Measurements from ENCODE around the gene KPNA6.

The KPNA6 gene

DNA sequence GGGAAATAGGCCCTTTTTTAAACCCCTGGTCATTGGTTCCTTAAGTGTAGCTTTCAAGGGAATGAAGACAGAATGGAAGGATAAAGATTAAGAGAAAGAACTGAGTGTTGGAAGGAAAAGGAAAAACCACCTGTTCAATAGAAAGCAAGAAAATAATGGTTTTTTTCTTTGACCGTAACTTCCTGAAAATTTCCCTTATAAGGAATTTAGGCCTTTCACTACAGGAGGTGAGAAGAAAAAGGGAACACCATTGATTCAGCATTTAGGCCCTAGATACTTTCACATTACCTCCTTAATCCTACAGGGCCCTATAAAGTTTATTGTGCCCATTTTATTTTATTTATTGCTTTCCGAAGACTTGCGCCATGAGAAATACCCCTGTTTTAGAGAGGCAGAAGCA lies 18.9 kb downstream of the KPNA6 start:
- H3K4me2 ChIP-seq (ENCODE audit: low read length) = no peak overlapping the region
- H3K9ac ChIP-seq (ENCODE audit: low read length) = no peak overlapping the region
- H3K4me1 ChIP-seq (ENCODE audit: insufficient read depth, low read length, severe bottlenecking) = peaks cover 9% of the 10 kb centered on the region
- no peaks in the 10 kb centered on the region for H3K9me2 ChIP-seq (ENCODE audit: low read depth, low read length)
- peaks cover 89% of the 10 kb centered on the region for H3K79me2 ChIP-seq (ENCODE audit: insufficient read depth, low read length)
- no peaks in the 10 kb centered on the region for H3K9me3 ChIP-seq (ENCODE audit: low read length)
- peaks cover 13% of the 10 kb centered on the region for H3K36me3 ChIP-seq (ENCODE audit: insufficient read depth, low read length)
- H4K20me1 ChIP-seq (ENCODE audit: insufficient read depth, low read length) = peaks cover 3% of the 10 kb centered on the region; the same call in 1 of the 2 replicates
- no peak for TF ChIP-seq EZH2 (IDR thresholded peaks at IDR 0.05; ENCODE audit: borderline replicate concordance, low read length)
- TF ChIP-seq, protein P1, sequence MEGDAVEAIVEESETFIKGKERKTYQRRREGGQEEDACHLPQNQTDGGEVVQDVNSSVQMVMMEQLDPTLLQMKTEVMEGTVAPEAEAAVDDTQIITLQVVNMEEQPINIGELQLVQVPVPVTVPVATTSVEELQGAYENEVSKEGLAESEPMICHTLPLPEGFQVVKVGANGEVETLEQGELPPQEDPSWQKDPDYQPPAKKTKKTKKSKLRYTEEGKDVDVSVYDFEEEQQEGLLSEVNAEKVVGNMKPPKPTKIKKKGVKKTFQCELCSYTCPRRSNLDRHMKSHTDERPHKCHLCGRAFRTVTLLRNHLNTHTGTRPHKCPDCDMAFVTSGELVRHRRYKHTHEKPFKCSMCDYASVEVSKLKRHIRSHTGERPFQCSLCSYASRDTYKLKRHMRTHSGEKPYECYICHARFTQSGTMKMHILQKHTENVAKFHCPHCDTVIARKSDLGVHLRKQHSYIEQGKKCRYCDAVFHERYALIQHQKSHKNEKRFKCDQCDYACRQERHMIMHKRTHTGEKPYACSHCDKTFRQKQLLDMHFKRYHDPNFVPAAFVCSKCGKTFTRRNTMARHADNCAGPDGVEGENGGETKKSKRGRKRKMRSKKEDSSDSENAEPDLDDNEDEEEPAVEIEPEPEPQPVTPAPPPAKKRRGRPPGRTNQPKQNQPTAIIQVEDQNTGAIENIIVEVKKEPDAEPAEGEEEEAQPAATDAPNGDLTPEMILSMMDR (IDR thresholded peaks at IDR 0.05; ENCODE audit: low read length) = no peak
- H3F3A ChIP-seq (ENCODE audit: insufficient read depth, low read length) = no peaks in the 10 kb centered on the region
- no peak overlapping the region for H3K27ac ChIP-seq (ENCODE audit: low read depth, low read length, poor library complexity, severe bottlenecking)
- no peak overlapping the region for H2AFZ ChIP-seq (ENCODE audit: low read length)
- no peak overlapping the region for H3K4me3 ChIP-seq (ENCODE audit: low read depth, low read length, poor library complexity, severe bottlenecking)
- H3K27me3 ChIP-seq (ENCODE audit: insufficient read depth, low read length) = no peaks in the 10 kb centered on the region

DNA sequence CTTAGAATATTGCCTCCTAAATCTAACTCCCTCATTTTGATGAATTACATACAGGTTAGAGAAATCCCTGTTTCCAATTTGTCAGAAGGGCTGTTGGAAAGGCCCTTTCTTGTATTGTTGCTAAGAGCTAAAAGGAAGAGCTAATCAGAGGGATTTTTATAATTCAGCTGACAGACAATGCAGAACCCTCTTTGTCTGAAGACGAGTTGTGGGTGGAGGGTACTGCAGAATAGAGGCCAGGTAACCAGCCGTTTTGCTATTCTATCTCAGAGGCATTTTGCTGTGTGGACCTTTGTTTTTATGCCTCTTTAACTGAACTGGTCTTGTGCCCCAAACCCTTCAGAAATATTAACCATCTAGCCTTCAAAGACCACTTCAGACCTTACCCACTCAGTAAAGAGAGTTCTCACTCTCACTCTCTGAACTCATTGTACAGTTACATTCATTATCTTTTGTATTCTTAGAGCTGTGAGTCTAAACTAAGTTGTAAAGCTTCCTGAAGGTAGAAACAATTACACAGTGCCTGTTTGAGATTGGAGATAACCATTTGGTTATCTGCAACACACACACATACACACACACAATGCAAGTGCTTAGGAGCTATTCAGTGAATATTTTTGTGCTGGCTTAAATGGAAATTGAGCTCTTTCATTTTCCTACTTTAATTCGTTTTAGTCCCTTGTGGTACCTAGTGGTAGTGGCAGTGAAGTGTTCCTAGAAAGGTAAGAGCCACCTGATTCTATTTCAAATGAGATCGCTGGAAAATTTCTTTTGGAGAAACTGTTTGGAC lies 19.7 kb downstream of the KPNA6 start:
- H3K27ac ChIP-seq (ENCODE audit: low read depth, low read length, poor library complexity, severe bottlenecking) = no peak overlapping the region
- H3F3A ChIP-seq (ENCODE audit: insufficient read depth, low read length) = no peaks in the 10 kb centered on the region
- H3K9me2 ChIP-seq (ENCODE audit: low read depth, low read length) = no peaks in the 10 kb centered on the region
- H3K27me3 ChIP-seq (ENCODE audit: insufficient read depth, low read length) = no peaks in the 10 kb centered on the region
- H3K4me2 ChIP-seq (ENCODE audit: low read length) = no peak overlapping the region
- H2AFZ ChIP-seq (ENCODE audit: low read length) = no peak overlapping the region
- H3K9me3 ChIP-seq (ENCODE audit: low read length) = no peaks in the 10 kb centered on the region
- TF ChIP-seq, protein P1 (IDR thresholded peaks at IDR 0.05; ENCODE audit: low read length) = peak; percentile 10; the same call in 1 of the 2 replicates
- TF ChIP-seq EZH2 (IDR thresholded peaks at IDR 0.05; ENCODE audit: borderline replicate concordance, low read length) = no peak
- H3K4me3 ChIP-seq (ENCODE audit: low read depth, low read length, poor library complexity, severe bottlenecking) = no peak overlapping the region
- H3K36me3 ChIP-seq (ENCODE audit: insufficient read depth, low read length) = peaks cover 16% of the 10 kb centered on the region
- peaks cover 81% of the 10 kb centered on the region for H3K79me2 ChIP-seq (ENCODE audit: insufficient read depth, low read length)
- no peak overlapping the region for H3K9ac ChIP-seq (ENCODE audit: low read length)
- peaks cover under 1% of the 10 kb centered on the region for H3K4me1 ChIP-seq (ENCODE audit: insufficient read depth, low read length, severe bottlenecking)
- H4K20me1 ChIP-seq (ENCODE audit: insufficient read depth, low read length) = peaks cover 3% of the 10 kb centered on the region; the same call in 1 of the 2 replicates

DNA sequence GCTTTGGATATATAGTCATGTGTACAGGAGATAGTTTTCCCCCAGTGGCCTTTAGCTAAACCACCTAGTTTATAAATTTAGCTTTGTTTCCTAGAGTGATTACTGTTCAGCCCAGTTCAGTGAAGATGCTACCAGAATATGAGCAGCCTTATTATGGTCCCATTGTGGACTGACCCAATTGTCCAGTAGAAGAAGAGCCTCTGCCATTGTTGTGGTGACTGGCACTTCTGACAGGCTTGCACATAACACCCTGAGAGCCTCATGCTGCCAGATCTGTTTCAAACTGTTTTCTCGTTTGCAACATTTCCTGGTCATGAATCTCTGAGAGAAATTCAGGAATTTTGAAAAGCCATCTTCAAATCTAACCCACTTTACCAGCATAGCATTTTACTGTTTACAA lies 20.6 kb downstream of the KPNA6 start:
- Histone ChIP-seq H3K4me3 (ENCODE audit: low read depth, low read length, poor library complexity, severe bottlenecking) (no peak overlapping the region), H3K9ac (ENCODE audit: low read length) (no peak overlapping the region), H4K20me1 (ENCODE audit: insufficient read depth, low read length) (peaks cover 3% of the 10 kb centered on the region; the same call in 1 of the 2 replicates), H3K4me1 (ENCODE audit: insufficient read depth, low read length, severe bottlenecking) (no peaks in the 10 kb centered on the region), H3K36me3 (ENCODE audit: insufficient read depth, low read length) (peaks cover 16% of the 10 kb centered on the region), H3F3A (ENCODE audit: insufficient read depth, low read length) (no peaks in the 10 kb centered on the region), H3K79me2 (ENCODE audit: insufficient read depth, low read length) (peaks cover 72% of the 10 kb centered on the region), H3K4me2 (ENCODE audit: low read length) (no peak overlapping the region), H3K27ac (ENCODE audit: low read depth, low read length, poor library complexity, severe bottlenecking) (no peak overlapping the region), H2AFZ (ENCODE audit: low read length) (no peak overlapping the region), H3K27me3 (ENCODE audit: insufficient read depth, low read length) (no peaks in the 10 kb centered on the region), H3K9me2 (ENCODE audit: low read depth, low read length) (no peaks in the 10 kb centered on the region), H3K9me3 (ENCODE audit: low read length) (no peaks in the 10 kb centered on the region)
- TF ChIP-seq EZH2 (IDR thresholded peaks at IDR 0.05; ENCODE audit: borderline replicate concordance, low read length) = no peak
- TF ChIP-seq, protein P1 (IDR thresholded peaks at IDR 0.05; ENCODE audit: low read length) = no peak
